ENCODE results near the gene PTPN1. TPM values are rescaled to one million over a fixed set of nuclear protein-coding genes. Genes with fewer than 3 reads are reported as not detected.

Gene PTPN1
- total and polyA plus RNA-seq, 2 of the 4 experiments (the other 2 are of a cell fraction) = 31.7 to 37.4 TPM

DNA sequence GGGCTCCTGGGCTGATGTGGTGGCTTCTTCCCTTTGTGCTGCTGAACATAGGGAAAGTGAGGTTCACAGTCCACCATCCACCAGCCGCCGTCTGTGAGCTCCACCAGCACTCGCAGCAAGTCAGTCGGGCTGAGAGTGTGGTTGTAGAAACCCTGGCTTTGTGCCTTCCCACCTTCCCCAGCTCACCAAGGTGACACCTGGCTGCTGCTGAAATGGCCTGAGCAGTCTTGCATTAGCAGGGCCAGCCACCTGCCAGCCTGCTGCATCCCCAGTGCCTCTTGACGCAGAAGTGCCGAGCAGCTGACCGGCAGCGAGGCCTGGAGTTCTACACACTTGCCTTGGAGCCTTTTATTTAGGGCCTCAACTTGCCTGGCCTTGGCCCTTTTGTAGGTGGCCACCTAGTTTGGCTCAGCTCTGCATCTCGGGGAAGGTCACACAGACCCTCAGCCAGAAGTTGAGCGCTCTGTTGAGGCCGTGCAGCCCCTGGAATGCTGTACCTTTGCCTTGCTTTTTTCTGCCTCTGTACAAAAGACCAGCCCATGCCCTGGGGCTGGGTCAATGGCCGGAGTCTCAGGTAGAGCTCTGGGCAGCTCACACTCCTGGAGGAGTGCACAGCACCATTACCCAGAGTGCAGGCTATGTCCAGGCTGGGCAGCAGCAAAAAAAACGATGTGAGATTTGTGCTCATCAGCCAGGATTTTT lies 76.5 kb downstream of the PTPN1 start:
- no peak overlapping the region for H3K4me2 ChIP-seq (ENCODE audit: low read depth, low read length)
- H3K14ac ChIP-seq (replicated peaks; ENCODE audit: low read depth, low read length) = no peak overlapping the region
- no peaks in the 10 kb centered on the region for H3K27me3 ChIP-seq (ENCODE audit: control insufficient read depth, insufficient read depth, low read length)
- H2AFZ ChIP-seq (replicated peaks; ENCODE audit: low read length, poor library complexity) = no peak overlapping the region
- H4K91ac ChIP-seq (ENCODE audit: insufficient read depth, low read depth, low read length) = no peak overlapping the region
- in situ Hi-C loops (cut with MboI; ENCODE audit: low sequenced_read_pairs) = no loop called here
- BruUV-seq (replicated peaks) = no TSS peak
- H3K56ac ChIP-seq (ENCODE audit: extremely low read depth, insufficient read depth, low read length) = no peak overlapping the region
- H3K4me1 ChIP-seq (ENCODE audit: control insufficient read depth, insufficient read depth, low read length) = peaks cover 3% of the 10 kb centered on the region; the same call in 1 of the 2 replicates
- peaks cover 4 to 27% of the 10 kb centered on the region in 2 experiments; a peak in 3 of 4 replicates for H3K79me1 ChIP-seq (ENCODE audit: low read depth in 1 of 2, low read length in 2 of 2)
- ATAC-seq (ENCODE audit: low read depth) = no peak
- dilution Hi-C loops (cut with HindIII; ENCODE audit: low sequenced_read_pairs, unreplicated experiment) = no loop called here
- H2BK5ac ChIP-seq (ENCODE audit: low read depth, low read length, poor library complexity, severe bottlenecking) = no peak overlapping the region
- H3K9ac ChIP-seq (ENCODE audit: low read depth, low read length) = no peak overlapping the region
- POLR2A ChIA-PET (ENCODE audit: unreplicated experiment) = no interaction called here
- H2AK5ac ChIP-seq (ENCODE audit: low read depth, low read length) = no peak overlapping the region
- no peak overlapping the region for H3K4me3 ChIP-seq (ENCODE audit: insufficient read depth, low read depth, low read length)
- no peaks in the 10 kb centered on the region for H3K9me3 ChIP-seq (ENCODE audit: control insufficient read depth, insufficient read depth, low read length)
- H3K23ac ChIP-seq (ENCODE audit: low read depth, low read length) = no peak overlapping the region
- no peak for DNase-seq
- H3K18ac ChIP-seq (ENCODE audit: low read depth, low read length) = no peak overlapping the region
- intact Hi-C loops (cut with micrococcal nuclease) = no loop called here
- H2BK120ac ChIP-seq (ENCODE audit: low read depth, low read length) = no peak overlapping the region
- CTCF ChIA-PET = interaction anchor here (0.6 kb wide), 1 partner anchor 26 kb away, joined by 3 read pairs; no protein-coding TSS in a partner anchor
- H3K4ac ChIP-seq (ENCODE audit: low read depth, low read length) = no peak overlapping the region
- H3K9me1 ChIP-seq (ENCODE audit: insufficient read depth, low read length) = no peaks in the 10 kb centered on the region
- H4K8ac ChIP-seq (ENCODE audit: low read depth in 2 of 2, low read length in 2 of 2) = no peak overlapping the region
- no peak overlapping the region for H4K5ac ChIP-seq (ENCODE audit: low read depth, low read length)
- no peak overlapping the region for H3K27ac ChIP-seq (ENCODE audit: insufficient read depth, low read length)
- H4K20me1 ChIP-seq (ENCODE audit: insufficient read depth, low read length) = peaks cover 12% of the 10 kb centered on the region; the same call in 1 of the 2 replicates
- peaks cover 69% of the 10 kb centered on the region for H3K36me3 ChIP-seq (ENCODE audit: control insufficient read depth, insufficient read depth, low read length)
- H2BK20ac ChIP-seq (ENCODE audit: low read depth, low read length) = no peak overlapping the region
- no peak for TF ChIP-seq MAFK (IDR thresholded peaks at IDR 0.05; ENCODE audit: low read depth, low read length)
- TF ChIP-seq CHD1 (IDR thresholded peaks at IDR 0.05; ENCODE audit: low read depth, low read length) = no peak
- TF ChIP-seq, protein P1, sequence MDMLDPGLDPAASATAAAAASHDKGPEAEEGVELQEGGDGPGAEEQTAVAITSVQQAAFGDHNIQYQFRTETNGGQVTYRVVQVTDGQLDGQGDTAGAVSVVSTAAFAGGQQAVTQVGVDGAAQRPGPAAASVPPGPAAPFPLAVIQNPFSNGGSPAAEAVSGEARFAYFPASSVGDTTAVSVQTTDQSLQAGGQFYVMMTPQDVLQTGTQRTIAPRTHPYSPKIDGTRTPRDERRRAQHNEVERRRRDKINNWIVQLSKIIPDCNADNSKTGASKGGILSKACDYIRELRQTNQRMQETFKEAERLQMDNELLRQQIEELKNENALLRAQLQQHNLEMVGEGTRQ (IDR thresholded peaks at IDR 0.05; ENCODE audit: low read depth, low read length) = no peak
- no peak for TF ChIP-seq CEBPB (IDR thresholded peaks at IDR 0.05; ENCODE audit: low read depth, low read length)
- TF ChIP-seq FOS (IDR thresholded peaks at IDR 0.05; ENCODE audit: low read depth, low read length) = no peak
- TF ChIP-seq BHLHE40 (IDR thresholded peaks at IDR 0.05; ENCODE audit: low read depth, low read length) = no peak
- no peak for TF ChIP-seq SMC3 (IDR thresholded peaks at IDR 0.05; ENCODE audit: low read depth, low read length)
- no peak for TF ChIP-seq NFE2L2 (IDR thresholded peaks at IDR 0.05; ENCODE audit: low read depth, low read length)
- TF ChIP-seq RFX5 (IDR thresholded peaks at IDR 0.05; ENCODE audit: low read depth, low read length) = no peak
- TF ChIP-seq, protein P2, sequence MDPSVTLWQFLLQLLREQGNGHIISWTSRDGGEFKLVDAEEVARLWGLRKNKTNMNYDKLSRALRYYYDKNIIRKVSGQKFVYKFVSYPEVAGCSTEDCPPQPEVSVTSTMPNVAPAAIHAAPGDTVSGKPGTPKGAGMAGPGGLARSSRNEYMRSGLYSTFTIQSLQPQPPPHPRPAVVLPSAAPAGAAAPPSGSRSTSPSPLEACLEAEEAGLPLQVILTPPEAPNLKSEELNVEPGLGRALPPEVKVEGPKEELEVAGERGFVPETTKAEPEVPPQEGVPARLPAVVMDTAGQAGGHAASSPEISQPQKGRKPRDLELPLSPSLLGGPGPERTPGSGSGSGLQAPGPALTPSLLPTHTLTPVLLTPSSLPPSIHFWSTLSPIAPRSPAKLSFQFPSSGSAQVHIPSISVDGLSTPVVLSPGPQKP (IDR thresholded peaks at IDR 0.05; ENCODE audit: borderline replicate concordance, low read depth, low read length) = no peak
- no peak for TF ChIP-seq MXI1 (IDR thresholded peaks at IDR 0.05; ENCODE audit: borderline replicate concordance, low read depth, low read length)
- TF ChIP-seq, protein P3, sequence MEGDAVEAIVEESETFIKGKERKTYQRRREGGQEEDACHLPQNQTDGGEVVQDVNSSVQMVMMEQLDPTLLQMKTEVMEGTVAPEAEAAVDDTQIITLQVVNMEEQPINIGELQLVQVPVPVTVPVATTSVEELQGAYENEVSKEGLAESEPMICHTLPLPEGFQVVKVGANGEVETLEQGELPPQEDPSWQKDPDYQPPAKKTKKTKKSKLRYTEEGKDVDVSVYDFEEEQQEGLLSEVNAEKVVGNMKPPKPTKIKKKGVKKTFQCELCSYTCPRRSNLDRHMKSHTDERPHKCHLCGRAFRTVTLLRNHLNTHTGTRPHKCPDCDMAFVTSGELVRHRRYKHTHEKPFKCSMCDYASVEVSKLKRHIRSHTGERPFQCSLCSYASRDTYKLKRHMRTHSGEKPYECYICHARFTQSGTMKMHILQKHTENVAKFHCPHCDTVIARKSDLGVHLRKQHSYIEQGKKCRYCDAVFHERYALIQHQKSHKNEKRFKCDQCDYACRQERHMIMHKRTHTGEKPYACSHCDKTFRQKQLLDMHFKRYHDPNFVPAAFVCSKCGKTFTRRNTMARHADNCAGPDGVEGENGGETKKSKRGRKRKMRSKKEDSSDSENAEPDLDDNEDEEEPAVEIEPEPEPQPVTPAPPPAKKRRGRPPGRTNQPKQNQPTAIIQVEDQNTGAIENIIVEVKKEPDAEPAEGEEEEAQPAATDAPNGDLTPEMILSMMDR (conservative IDR thresholded peaks at IDR 0.05; ENCODE audit: low read depth, low read length) = no peak
- no peak for TF ChIP-seq MAZ (IDR thresholded peaks at IDR 0.05; ENCODE audit: borderline replicate concordance, low read depth, low read length)
- TF ChIP-seq POLR2A (IDR thresholded peaks at IDR 0.05; ENCODE audit: low read depth, low read length) = no peak
- H2BK15ac ChIP-seq (ENCODE audit: low read depth, low read length) = no peak overlapping the region
- 94% methylated on average over 7 of the region's 13 CpGs; no CpG with 5 or more reads in 1 of the 2 experiments for WGBS, 2 experiments (ENCODE audit: extremely low coverage in 2 of 2, insufficient read length in 1 of 2)
- no peak overlapping the region for H2AK9ac ChIP-seq (replicated peaks; ENCODE audit: low read depth, low read length, poor library complexity)
